Measurements from ENCODE around the gene TCP11L2.
"Not testable (repeated sequence)": the region's sequence is repeated elsewhere in the genome, so short reads cannot be mapped to it uniquely, and the experiment has no call there.

Gene TCP11L2

DNA sequence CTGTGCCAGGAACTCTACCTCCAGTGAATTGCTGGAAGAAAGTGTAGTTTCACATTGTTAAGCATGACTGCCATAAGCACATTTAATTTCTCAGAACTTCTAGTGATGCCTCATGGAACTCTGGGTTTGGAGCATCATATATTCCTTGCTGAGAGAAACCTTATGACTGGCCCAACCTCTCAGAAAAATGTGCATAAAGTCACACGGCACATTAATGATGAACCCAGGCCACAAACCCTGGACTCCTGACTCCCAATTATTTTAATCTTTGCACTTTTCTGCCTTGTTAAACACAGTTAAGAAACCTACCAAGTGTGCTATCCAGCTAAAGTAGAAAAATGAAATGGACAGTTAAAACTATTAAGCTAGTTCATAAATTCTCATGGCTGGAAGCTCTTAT, 5.6 kb downstream of the TCP11L2 start:
- no peak for DNase-seq

DNA sequence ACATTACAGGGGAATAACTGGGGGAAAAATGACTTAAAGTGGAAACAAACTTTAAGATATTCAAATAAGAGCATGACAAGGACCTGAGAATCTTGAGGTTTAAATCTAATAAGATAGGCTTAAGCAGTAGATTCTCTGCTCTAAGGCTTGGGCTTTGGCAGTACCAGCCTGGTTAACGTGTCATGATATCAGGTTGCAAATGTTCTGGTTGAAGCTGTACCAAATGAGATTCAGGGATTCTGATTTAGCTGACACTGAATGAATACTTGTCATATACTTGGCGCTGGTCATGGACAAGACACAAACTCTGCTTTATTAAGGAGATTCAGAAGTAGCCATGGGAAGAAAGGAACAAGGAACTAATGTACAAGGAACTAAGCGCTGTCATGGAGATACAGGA, 6.1 kb downstream of the TCP11L2 start:
- DNase-seq = no peak

DNA sequence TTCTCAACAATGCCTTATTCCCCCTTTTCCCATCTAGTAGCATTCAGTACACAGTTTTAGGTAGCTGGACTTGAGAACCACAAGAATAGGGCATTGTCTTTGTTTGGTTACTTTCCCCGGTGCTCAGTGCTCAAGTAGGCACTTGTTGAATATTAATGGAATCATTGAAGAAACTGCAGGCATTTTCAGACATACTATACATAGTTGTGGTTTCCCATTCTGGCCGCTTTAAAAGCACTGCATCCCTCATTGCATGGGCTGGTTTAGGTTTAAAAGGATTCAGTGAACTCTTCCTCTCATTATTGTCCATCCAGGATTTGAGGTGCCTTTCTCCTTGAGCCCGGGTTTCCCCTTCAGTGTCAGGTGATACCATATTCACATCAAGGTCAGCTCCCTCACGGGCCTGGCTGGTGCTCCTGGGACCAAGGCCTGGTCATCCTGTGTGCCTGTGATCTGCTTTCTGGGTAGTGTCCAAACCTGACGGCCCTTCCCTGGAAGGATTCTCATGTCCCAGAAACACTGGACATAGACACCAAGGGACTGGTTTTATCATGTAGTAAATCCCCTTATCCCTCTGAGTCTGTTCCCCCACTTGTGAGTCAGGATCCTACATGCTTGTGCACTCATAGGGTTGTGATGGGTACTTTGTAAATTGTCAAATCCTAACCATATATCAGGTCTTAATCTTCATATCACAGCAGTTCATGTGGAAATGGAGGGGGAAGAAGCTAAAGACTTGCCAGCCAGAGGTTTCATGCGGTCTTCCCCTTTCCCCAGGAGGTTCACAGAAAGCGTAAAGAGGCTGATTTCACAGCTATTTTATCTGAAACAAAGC, 7.4 kb downstream of the TCP11L2 start:
- DNase-seq = peak; percentile 86

DNA sequence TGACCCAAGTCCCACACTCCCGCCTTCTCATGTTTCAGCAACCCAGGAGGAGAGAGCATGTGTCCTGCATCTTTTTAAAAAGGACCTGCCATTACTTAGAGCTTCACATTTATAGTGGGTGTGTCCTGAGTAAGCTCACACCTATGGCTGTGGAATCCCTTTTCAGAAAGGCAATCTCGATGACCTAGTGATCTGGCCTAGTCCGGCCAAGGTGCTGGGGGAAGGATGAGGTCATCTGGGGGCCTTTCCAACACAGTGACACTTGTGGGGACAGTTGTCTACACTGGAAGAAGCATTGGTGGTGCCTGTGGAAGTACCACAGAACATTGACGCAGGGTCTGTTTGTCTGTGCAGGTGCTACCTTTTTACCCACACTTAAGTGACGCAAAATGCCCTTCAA, 8.2 kb downstream of the TCP11L2 start:
- DNase-seq = no peak

DNA sequence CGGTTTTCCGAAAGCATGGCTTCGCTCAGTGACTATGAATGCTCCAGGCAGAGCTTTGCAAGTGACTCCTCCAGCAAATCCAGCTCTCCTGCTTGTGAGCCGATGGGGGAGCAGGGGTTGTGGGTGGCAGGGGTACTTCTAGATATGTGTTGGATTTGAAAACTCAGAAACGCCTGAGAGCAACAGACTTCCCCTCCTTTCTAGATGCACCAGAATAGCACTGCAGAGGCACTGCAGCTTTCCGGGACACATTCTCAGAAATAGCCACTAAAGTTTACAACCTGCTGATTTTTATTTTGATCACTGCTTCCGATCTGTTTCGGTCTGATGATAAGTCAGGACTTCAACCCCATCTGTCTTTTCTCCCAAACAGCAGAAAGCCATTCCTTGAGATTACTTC, 8.6 kb downstream of the TCP11L2 start:
- no peak for DNase-seq

DNA sequence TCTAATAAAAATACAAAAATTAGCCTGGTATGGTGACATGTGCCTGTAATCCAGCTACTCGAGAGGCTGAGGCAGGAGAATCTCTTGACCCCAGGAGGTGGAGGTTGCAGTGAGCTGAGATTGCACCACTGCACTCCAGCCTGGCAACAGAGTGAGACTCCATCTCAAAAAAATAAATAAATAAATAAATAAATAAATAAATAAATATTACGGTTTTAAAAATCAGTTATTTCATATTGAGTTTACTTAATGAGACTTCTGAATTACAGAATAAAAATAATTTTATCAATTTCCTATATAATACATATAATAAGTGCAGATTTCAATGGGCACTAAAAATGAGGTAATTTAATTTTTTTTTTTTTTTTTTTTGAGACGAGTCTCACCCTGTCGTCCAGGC, 10.9 kb downstream of the TCP11L2 start:
- DNase-seq = not testable (repeated sequence)

DNA sequence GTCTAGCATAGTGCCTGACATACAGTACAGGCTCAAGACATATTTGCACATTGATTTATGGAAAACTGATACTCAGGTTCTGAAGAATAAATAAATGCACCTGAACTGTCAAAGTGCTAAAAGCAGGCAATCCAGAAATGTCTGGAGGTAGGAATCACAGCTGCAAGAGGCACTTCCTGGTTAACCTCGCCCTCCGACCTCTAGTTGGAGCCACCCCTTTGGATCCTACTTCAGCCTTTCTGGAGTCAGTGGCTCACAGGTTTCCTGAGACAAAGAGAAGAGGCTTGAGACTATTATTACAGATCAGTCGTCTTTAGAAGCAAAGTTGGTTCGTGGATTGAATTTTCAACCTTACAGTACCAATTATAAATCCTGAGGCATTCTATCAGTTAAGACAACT, 13.0 kb downstream of the TCP11L2 start:
- DNase-seq = no peak

DNA sequence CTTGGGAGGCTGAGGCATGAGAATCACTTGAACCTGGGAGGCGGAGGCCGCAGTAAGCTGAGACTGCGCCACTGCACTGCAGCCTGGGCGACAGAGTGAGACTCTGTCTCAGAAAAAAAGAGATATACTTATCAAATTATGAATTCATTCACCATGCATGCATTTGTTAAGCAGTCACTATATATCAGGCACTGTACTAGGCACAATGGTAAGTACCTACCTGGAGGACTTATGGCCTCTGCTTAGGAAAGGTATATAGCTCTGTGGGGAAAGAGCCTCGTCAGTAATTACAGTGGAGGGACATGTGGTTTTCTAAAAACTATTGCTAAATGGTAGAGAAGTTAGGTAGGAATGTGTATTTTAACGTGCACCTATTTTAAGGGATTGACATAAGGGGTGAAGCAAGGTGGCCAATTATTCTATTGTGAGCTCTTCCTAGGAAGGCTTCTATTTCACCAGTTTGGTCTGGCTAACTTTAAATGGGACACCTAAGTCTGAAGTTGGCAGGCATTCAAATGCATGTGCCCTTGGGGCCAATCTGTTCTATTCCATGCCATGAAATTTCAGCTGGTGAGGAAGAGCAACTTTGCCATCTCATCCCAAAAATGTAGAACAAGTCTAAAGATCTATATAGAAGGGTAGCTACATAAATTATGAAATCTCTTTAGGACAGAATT, 15.0 kb downstream of the TCP11L2 start:
- no peak for DNase-seq

DNA sequence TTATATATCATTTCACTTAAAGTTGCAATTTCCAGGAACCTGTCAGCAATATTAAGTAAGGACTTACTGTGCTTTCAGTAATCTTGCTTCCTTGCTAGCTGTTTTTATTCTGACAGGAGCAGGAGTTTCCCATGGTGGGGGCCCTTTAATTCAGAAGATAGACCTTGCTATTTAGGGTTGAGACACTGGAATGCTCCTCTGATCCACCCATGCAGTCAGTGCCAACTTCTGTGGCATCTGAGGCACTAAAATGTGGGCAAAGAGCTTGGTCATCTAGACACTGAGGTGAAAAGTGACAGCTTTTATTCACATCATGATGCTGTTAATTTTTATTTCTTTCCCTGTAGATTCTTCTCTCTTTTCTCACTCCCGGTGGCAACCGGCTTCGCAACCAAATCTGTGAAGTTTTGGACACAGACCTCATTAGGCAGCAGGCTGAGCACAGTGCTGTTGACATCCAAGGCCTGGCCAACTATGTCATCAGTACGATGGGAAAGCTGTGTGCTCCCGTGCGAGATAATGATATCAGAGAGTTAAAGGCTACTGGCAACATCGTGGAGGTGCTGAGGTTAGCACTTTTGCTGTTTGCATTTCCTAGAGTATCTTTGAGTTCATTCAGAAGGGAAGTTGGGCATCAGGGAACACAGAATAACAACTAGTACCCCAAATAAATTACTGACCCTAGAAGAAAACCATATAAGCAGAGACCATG, 18.8 kb downstream of the TCP11L2 start:
- DNase-seq = no peak

DNA sequence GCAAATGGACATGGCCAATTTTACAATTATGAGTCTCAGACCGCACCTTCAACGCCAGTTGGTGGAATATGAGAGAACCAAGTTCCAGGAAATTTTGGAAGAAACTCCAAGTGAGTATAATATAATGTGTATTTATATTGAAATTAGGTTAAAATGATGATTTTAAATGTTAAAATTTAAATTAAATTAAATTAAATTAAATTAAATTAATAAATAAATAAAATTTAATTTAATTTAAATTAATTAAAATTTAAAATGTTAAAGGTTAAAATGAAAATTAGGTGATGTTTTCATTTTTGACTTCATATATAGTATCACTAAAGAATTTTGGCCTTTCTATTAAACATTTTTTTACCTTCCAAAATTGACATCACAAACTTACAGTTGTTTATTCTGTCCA, 21.0 kb downstream of the TCP11L2 start:
- no peak for DNase-seq

DNA sequence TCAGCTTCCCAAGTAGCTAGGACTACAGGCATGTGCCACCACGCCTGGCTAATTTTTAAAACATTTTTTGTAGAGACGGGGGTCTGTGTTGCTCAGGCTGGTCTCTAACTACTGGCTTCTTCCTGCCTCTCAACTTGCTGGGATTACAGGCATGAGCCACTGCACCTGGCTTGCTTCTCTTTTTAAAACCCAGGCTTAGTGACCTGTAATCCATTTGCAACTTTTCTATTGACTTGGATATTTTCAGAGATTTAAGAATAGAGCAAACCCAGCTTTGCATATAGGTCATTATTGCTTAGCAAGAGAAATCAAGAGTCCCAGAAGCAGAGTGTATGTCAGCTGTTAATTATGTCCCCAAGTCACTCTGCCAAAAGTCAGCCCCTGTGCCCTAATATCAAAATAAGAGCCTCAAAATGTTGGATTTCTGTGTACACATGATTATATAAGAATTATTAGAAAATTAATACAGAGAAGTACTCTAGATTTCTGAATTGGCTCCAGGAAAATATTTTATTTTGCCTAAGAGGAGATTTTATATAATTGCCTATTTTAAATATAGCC, 24.9 kb downstream of the TCP11L2 start:
- no peak for DNase-seq

DNA sequence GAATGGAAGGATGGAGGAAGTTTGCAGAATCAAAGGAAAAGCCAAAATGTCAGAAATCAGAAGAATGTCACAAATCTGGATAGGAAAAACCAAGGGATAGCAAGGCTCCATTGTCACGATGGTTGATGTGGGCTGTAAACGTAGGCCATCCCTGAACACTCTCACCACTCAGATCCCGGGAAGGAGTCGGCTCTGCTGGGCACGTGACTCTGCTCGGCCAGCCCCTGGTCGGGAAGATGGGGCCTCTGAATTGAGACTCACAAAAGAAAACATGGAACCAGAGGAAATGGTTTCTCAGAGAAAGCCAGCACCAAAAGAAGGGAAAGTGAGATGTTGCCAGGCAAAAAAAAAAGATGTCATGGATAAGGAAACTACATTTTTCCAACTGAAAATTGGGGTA, 26.2 kb downstream of the TCP11L2 start:
- DNase-seq = no peak

DNA sequence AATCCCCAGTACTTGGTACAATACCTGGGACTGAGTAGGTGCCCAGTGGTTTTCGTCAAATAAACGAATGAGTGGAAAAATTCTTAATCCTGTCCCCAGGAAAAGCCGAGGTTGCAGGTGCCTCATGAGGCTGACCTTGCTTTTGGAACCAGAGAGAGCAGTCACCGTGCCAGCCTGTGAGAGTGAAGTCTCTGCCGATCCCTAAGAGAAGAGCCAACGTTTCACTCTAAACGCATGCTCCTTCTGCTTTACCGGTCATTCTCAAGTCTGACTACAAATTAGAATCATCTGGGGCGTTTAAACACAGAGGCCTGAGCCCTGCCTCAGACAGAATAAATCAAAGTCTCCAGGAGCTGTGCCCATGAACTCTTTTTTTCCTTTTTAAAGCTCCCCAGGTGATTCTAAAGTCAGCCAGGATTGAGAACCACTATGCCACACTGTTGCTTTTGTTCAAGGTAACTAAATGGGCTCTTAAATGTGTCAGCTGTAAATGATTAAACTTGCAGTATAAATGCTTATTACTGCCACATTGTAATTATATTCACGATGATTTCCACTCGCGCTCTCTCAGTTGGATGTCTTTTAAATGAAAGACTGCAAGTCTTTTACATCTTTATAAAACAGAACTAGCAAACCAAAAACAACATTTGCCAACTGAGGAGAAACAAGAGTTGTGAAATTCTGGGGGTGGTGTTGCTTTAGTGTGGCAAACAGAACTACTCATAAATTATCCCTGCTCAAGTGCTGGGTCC, 26.9 kb downstream of the TCP11L2 start:
- DNase-seq = no peak

DNA sequence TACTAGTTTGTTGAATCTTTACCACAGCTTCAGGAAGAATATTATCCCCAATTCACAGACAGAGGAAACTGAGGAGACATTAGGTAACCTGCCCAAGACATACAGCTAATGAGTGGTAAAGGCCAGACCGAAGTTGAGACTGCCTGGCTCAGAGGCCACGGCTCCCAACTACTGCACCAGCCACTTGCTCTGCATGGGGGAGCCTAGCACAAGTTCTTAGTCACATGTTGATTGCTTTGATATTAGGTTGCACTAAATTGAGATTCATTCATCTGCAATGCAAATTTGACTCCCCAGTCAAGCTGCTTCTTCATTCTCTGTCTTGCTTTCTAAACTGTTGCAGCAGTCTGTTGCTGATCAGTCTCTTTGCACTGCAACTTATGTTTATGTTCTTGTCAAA, 29.1 kb downstream of the TCP11L2 start:
- no peak for DNase-seq

DNA sequence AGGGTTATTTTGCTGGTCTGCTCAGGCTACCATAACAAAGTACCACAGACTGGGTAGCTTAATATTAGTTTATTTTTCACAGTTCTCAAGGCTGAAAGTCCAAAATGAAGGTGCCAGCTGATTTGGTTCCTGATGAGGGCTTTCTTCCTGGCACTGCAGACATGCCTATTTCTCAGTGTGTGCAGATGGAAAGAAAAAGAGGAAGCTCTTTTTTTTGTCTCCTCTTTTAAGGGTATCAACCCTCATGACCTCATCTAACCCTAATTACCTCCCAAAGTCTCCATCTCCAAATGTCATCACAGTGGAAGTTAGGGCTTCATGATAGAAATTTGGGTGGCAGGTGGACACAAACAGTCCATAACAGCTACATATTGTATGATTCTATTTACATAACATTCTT, 30.0 kb downstream of the TCP11L2 start:
- DNase-seq = no peak

DNA sequence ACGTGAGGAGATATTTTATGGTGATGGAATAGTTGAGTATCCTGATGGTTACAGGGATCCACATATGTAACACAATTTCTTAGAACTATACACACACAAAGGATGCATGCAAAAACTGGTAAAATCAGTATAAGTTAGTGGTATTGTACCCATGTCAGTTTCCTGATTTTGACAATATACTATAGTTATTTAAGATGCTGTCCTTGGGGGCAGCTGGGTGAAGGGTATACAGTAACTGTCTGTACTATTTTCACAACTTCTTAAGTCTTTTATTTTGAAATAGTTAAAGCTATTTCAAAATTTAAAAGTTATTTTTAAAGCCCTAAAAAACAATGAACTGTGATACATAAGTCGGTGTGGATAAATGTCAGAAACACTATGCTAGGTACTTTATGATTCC, 30.5 kb downstream of the TCP11L2 start:
- DNase-seq = no peak

DNA sequence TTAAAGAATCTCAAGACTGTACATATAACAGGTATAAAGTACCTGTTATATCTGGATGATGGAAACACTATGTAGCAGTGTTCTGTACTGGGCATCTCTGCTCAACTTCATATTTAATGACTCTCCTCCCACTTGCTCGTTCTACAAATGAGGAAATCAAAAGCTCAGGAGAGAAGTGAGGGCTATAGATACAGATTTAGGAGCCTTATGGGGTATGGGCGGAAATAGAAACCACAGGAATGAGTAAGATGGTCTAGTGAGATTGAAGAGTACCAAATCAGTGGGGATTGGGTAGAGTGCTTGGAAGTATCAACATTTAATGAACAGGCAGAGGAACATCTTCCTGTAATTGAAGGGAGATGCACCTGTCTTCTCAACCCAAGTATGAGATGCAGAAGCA, 31.2 kb downstream of the TCP11L2 start:
- no peak for DNase-seq

DNA sequence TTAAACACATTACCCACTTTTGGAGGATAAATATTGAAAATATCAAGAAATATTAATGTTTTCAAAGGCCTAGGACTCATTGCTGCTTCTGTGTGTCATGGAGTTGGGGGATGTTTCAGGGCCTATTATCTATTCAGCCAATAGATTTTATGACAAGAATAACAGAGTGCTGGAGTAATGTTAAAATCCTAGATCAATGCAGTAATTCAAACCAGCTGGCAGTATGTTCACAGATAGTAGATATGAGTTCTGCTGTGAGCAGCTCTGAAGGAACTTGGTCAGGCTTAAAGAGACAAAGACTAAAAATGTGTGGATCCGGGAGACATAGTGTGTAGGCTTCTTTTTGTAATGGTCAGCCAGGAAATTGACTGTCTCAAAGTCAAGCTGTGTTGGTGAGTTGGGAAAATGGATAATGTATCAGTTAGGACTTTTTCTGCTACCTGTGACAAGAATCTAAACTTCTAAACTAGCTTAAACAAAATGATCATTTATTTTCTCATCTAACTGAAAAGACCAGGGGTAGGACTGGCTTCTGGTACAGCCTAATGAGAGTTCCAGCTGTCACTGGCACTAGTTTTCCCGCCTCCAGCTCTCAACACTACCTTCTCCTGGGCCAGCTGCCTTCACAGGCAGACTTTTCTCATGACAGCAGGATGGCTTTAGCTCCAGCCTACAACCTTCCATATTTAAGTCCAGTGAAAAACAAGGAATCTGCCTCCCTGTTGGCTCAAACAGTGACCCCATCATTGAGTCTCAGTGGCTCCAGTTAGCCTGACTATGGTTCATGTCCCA, 38.7 kb downstream of the TCP11L2 start:
- peak; percentile 56 for DNase-seq

DNA sequence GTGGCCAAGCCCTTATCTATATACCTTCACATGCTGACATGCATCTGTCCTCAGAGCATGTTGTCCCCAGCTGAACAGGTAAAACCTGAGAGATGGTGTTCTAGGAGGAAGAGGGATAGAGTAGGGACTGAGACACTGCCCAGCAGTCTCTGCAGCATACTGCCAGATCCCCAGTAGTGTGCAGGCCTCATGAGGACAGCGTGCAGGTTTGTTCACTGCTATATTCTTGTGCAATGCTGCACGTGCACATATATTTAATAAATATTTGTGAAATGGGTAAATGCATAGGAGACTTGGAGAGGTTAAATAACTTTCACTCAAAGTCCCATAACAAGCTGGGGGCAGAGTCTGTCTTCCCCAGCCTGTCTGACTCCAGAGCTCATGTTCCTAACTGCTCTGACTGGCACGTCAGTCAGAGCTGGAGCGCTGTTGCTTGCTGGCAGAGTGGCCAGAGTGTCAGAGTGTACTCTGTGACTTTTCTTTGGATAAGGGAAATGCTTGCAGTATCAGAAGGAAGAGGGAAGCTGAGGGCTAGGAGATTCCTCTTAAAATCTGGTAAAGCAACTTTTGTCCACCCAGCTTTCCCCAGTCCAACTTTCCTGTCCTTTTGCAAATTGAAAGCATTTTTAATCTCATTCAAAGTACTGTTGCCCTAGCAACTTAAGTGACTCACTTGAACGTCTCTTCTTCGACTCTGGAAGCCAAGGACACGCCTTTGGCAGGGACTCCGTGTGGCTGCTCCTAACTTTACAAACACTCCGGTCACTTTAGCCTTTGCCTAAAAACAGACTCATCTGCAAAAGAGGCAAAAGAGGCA, 40.1 kb downstream of the TCP11L2 start:
- peak; percentile 54 for DNase-seq

DNA sequence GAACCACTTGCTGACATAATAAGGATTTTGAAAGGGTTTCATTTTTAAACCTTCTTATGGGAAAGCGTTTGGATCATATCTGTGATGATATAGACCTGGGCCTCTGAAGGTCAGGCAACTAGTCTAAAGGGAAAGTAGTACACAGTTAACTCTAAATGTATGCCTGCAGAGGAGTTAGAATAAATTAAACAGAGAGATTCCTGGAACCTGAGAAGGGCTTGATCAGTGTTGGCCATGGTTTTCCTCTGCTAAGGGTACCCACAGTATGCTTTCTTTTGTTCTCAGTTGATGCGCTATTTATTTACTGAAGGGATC, 40.6 kb downstream of the TCP11L2 start:
- no peak for DNase-seq

DNA sequence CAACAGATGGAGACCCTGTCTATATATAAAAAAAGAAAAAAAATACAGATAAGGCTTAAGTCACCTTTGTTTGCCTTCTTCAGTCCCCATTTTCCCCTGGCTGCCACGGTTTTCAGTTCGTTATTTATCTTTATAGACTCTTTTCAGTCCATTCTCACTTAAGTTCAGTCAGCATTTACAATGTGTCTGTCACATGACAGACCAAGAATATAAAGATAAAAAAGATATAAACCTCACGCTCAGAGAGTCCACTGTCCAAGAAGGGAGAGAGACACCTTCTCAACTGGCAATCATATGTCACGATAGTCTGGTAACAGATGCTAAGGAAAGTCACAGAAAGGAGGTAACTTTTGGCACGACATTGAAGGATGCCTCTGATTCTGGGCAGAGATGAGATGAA, 41.6 kb downstream of the TCP11L2 start:
- DNase-seq = no peak
